HepG2 (cell line): ENCODE results near the gene SRCAP. TPM values are rescaled to one million over a fixed set of nuclear protein-coding genes. Genes with fewer than 3 reads are reported as not detected.

Experiments
- ATM ChIP-seq: fragments of 450-650 bp; IDR thresholded peaks from 2 replicates; pipeline ENCODE4 v1.7.1; 2017; ENCODE audit warnings: mild to moderate bottlenecking, borderline replicate concordance
- FOXA3 ChIP-seq: IDR thresholded peaks from 2 replicates; pipeline ENCODE4 v1.6.1; 2016; ENCODE audit warnings: missing genetic modification reagents, missing compliant biosample characterization
- FOXK2 ChIP-seq: fragments of 450-650 bp; IDR thresholded peaks from 2 replicates; pipeline ENCODE4 v1.6.1; 2016
- GABPB1 ChIP-seq: IDR thresholded peaks from 2 replicates; pipeline ENCODE4 v1.6.1; 2016; ENCODE audit warnings: mild to moderate bottlenecking, missing genetic modification reagents, moderate library complexity, missing compliant biosample characterization
- HMGA1 ChIP-seq: sonication (generic); formaldehyde crosslinking; conservative IDR thresholded peaks from 2 replicates; pipeline ENCODE4 v1.4.0; 2020; ENCODE audit warnings: missing genetic modification reagents
- KDM5A ChIP-seq: fragments of 200-600 bp; sonication (generic); IDR thresholded peaks from 2 replicates; pipeline ENCODE4 v1.7.0; 2018; ENCODE audit warnings: antibody characterized with exemption, mild to moderate bottlenecking, low read length, borderline replicate concordance
- NR2F2 ChIP-seq: IDR thresholded peaks from 2 replicates; pipeline ENCODE4 v1.6.1; 2012; ENCODE audit warnings: low read depth, inconsistent platforms, borderline replicate concordance
- NRL ChIP-seq: sonication (generic); formaldehyde crosslinking; IDR thresholded peaks from 2 replicates; pipeline ENCODE4 v1.5.0; 2020; ENCODE audit warnings: missing genetic modification reagents, mild to moderate bottlenecking, moderate library complexity, borderline replicate concordance
- STAG1 ChIP-seq: sonication (generic); formaldehyde crosslinking; IDR thresholded peaks from 2 replicates; pipeline ENCODE4 v1.4.0; 2020; ENCODE audit warnings: missing genetic modification reagents
- YEATS2 ChIP-seq: sonication (generic); formaldehyde crosslinking; IDR thresholded peaks from 2 replicates; pipeline ENCODE4 v1.4.0; 2020; ENCODE audit warnings: missing genetic modification reagents, borderline replicate concordance
- ZKSCAN5 ChIP-seq: sonication (generic); formaldehyde crosslinking; IDR thresholded peaks from 2 replicates; pipeline ENCODE4 v1.5.1; 2020; ENCODE audit warnings: mild to moderate bottlenecking, missing genetic modification reagents
- ZNF17 ChIP-seq: sonication (generic); formaldehyde crosslinking; IDR thresholded peaks from 2 replicates; pipeline ENCODE4 v1.5.0; 2020; ENCODE audit warnings: mild to moderate bottlenecking, missing genetic modification reagents
- ZNF44 ChIP-seq: sonication (generic); formaldehyde crosslinking; IDR thresholded peaks from 2 replicates; pipeline ENCODE4 v1.5.1; 2020; ENCODE audit warnings: mild to moderate bottlenecking, missing genetic modification reagents
- ZNF616 ChIP-seq: sonication (generic); formaldehyde crosslinking; IDR thresholded peaks from 2 replicates; pipeline ENCODE4 v1.5.0; 2020; ENCODE audit warnings: low read depth, mild to moderate bottlenecking, missing genetic modification reagents
- ZNF709 ChIP-seq: sonication (generic); formaldehyde crosslinking; IDR thresholded peaks from 2 replicates; pipeline ENCODE4 v1.5.0; 2020; ENCODE audit warnings: mild to moderate bottlenecking, missing genetic modification reagents
- ZNF773 ChIP-seq: sonication (generic); formaldehyde crosslinking; IDR thresholded peaks from 2 replicates; pipeline ENCODE4 v1.4.0; 2020; ENCODE audit warnings: missing genetic modification reagents, borderline replicate concordance
- polyA plus RNA-seq, 8 experiments: library from polyadenylated mRNA; depleted of rRNA in 3 of 8; stranded (reverse) in 7 of 8; unstranded in 1 of 8; fragments of >200 nt; fragmentation: Illumina TruSeq in 4 of 8; extraction: Trizol in 4 of 8; gene quantifications; 2 replicates each; pipeline versions ENCODE4 v1.2.1 to v1.2.3, GENCODE V29; 2011 to 2016; ENCODE audit warnings: low read depth in 4 of 8, missing spikeins in 1 of 8, mixed read lengths in 1 of 8; ENCODE audit not compliant: insufficient read depth in 1 of 8
- total RNA-seq, 5 experiments: library from RNA; depleted of rRNA; stranded (reverse); fragments of >200 nt; fragmentation: Illumina TruSeq; extraction: Trizol; gene quantifications; 2 replicates each; pipeline ENCODE4 v1.2.3, GENCODE V29; 2016; ENCODE audit warnings: low read depth in 1 of 5
- TF ChIP-seq, protein P1 (sequence below), 2 experiments: IDR thresholded peaks; 2 replicates each; pipeline ENCODE4 v1.6.1; 2011 to 2012; ENCODE audit warnings: low read length in 2 of 2, borderline replicate concordance in 1 of 2, low read depth in 1 of 2, mild to moderate bottlenecking in 1 of 2, moderate library complexity in 1 of 2
- TF ChIP-seq, protein P2 (sequence below): sonication (generic); formaldehyde crosslinking; IDR thresholded peaks from 2 replicates; pipeline ENCODE4 v1.5.1; 2020; ENCODE audit warnings: missing genetic modification reagents, mild to moderate bottlenecking, borderline replicate concordance

The SRCAP gene
- total and polyA plus RNA-seq, 2 of the 13 experiments (the other 11 are each of a cell fraction or from before 2014, with no cell fraction given), result 4.9 to 9.0 TPM

DNA sequence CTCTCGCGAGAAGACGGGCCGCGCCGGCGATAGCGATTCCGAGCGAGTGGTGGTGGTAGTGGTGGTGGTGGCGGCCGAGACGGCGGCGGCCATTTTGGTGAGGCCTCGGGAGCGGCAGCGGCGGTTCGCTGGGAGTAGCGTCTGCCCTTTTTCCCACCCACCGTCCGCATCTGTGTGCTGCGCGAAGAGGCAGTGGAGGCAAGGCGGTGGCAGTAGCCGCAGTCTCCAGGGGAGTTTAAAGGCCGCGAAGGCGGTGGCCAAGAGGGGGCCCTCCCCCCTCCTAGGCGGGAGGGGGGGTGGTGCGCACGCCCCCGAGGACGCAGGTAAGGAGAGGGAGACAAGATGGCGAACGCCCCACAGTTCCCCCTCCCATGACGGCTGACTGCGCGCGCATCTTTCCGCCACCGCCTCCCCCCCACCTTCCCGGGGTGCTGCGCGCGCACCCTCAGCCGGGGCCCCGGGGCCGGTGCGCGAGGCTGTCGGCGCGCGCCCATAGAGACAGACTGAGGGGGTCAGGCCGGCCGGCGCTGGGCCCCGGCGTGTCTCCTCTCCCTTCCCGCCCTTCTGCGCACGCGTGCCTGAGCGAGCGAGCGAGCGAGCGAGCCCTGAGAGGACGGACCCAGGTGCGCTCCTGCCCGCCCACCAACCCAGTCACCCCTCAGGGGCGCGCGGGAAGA is 694 bp upstream of the SRCAP start (continued):
- TF ChIP-seq ZNF17 (CRISPR knock-in tag) (no peak), YEATS2 (peak; percentile 98), HMGA1 (CRISPR knock-in tag) (no peak), FOXK2 (peak; percentile 14; the same call in 1 of the 2 replicates), ZKSCAN5 (0 out of 2 replicates have a peak, but pooled peaks have one; percentile 14), ATM (no peak), ZNF773 (CRISPR knock-in tag) (0 out of 2 replicates have a peak, but pooled peaks have one; percentile 70), NRL (CRISPR knock-in tag) (peak; percentile 64; the same call in 1 of the 2 replicates), ZNF44 (CRISPR knock-in tag) (no peak; the same call in 1 of the 2 replicates), ZNF616 (CRISPR knock-in tag) (0 out of 2 replicates have a peak, but pooled peaks have one; percentile 13), FOXA3 (CRISPR knock-in tag) (peak; percentile 72), STAG1 (CRISPR knock-in tag) (0 out of 2 replicates have a peak, but pooled peaks have one; percentile 7), ZNF709 (CRISPR knock-in tag) (peak; percentile 74), GABPB1 (CRISPR knock-in tag) (peak; percentile 92), KDM5A (no peak), NR2F2 (peak; percentile 41; the same call in 1 of the 2 replicates)
- TF ChIP-seq, protein P1, sequence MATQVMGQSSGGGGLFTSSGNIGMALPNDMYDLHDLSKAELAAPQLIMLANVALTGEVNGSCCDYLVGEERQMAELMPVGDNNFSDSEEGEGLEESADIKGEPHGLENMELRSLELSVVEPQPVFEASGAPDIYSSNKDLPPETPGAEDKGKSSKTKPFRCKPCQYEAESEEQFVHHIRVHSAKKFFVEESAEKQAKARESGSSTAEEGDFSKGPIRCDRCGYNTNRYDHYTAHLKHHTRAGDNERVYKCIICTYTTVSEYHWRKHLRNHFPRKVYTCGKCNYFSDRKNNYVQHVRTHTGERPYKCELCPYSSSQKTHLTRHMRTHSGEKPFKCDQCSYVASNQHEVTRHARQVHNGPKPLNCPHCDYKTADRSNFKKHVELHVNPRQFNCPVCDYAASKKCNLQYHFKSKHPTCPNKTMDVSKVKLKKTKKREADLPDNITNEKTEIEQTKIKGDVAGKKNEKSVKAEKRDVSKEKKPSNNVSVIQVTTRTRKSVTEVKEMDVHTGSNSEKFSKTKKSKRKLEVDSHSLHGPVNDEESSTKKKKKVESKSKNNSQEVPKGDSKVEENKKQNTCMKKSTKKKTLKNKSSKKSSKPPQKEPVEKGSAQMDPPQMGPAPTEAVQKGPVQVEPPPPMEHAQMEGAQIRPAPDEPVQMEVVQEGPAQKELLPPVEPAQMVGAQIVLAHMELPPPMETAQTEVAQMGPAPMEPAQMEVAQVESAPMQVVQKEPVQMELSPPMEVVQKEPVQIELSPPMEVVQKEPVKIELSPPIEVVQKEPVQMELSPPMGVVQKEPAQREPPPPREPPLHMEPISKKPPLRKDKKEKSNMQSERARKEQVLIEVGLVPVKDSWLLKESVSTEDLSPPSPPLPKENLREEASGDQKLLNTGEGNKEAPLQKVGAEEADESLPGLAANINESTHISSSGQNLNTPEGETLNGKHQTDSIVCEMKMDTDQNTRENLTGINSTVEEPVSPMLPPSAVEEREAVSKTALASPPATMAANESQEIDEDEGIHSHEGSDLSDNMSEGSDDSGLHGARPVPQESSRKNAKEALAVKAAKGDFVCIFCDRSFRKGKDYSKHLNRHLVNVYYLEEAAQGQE (IDR thresholded peaks at IDR 0.05; ENCODE audit: borderline replicate concordance in 1 of 2, low read depth in 1 of 2, low read length in 2 of 2), result peak in 1 of 2 experiments; percentile 66; a peak in 1 of 4 replicates
- TF ChIP-seq, protein P2, sequence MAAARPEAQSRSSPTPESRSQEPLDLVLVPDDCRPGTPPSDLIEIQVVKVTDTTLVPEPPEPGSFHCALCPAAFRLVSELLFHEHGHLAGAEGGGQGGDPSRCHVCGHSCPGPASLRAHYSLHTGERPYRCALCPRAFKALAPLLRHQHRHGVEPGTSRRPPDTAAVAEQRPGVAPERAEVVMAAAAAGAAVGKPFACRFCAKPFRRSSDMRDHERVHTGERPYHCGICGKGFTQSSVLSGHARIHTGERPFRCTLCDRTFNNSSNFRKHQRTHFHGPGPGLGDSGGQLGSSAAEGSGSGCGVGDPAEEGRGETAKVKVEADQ (CRISPR knock-in tag), result peak; percentile 92; the same call in 1 of the 2 replicates
